MM.1S (cell line): ENCODE data around the gene MANSC1.

ENCODE experiments used
- DNase-seq: peaks from one replicate; pipeline ENCODE4 v3.0.0-alpha.2; 2015
- H2AFZ ChIP-seq: fragments of 300-600 bp; sonication (generic); 2 replicates; pipeline ENCODE4 v1.6.0; 2016; ENCODE audit warnings: antibody characterized with exemption, low read length
- H3F3A ChIP-seq: fragments of 300-600 bp; sonication (generic); 2 replicates; pipeline ENCODE4 v1.6.1; 2016; ENCODE audit warnings: mild to moderate bottlenecking, antibody characterized with exemption, low read length, moderate library complexity, mixed read lengths; ENCODE audit not compliant: insufficient read depth
- H3K27ac ChIP-seq: fragments of 300-600 bp; sonication (generic); 2 replicates; pipeline ENCODE4 v1.5.1; 2016; ENCODE audit warnings: mild to moderate bottlenecking, low read length
- H3K27me3 ChIP-seq: fragments of 300-600 bp; sonication (generic); replicated peaks from 2 replicates; pipeline ENCODE4 v1.6.0; 2016; ENCODE audit warnings: low read length; ENCODE audit not compliant: insufficient read depth
- H3K36me3 ChIP-seq: fragments of 300-600 bp; sonication (generic); replicated peaks from 2 replicates; pipeline ENCODE4 v1.6.1; 2016; ENCODE audit warnings: mild to moderate bottlenecking, low read length, mixed read lengths; ENCODE audit not compliant: insufficient read depth
- H3K4me1 ChIP-seq: fragments of 300-600 bp; sonication (generic); 2 replicates; pipeline ENCODE4 v1.6.1; 2016; ENCODE audit warnings: low read length, mixed read lengths
- H3K4me2 ChIP-seq: fragments of 300-600 bp; sonication (generic); 2 replicates; pipeline ENCODE4 v1.6.0; 2016; ENCODE audit warnings: low read depth, low read length
- H3K4me3 ChIP-seq: fragments of 300-600 bp; sonication (generic); 2 replicates; pipeline ENCODE4 v1.5.1; 2016; ENCODE audit warnings: low read length, mixed read lengths
- H3K79me2 ChIP-seq: fragments of 300-600 bp; sonication (generic); 2 replicates; pipeline ENCODE4 v1.6.1; 2016; ENCODE audit warnings: mixed run types, low read length, mixed read lengths
- H3K9ac ChIP-seq: fragments of 300-600 bp; sonication (generic); 2 replicates; pipeline ENCODE4 v1.6.1; 2016; ENCODE audit warnings: low read length, mixed read lengths
- H3K9me2 ChIP-seq: fragments of 300-600 bp; sonication (generic); replicated peaks from 2 replicates; pipeline ENCODE4 v1.6.1; 2016; ENCODE audit warnings: mild to moderate bottlenecking, low read length, mixed read lengths; ENCODE audit not compliant: insufficient read depth
- H3K9me3 ChIP-seq: fragments of 300-600 bp; sonication (generic); replicated peaks from 2 replicates; pipeline ENCODE4 v1.6.1; 2016; ENCODE audit warnings: mild to moderate bottlenecking, low read length, mixed read lengths; ENCODE audit not compliant: insufficient read depth
- H4K20me1 ChIP-seq: fragments of 300-600 bp; sonication (generic); 2 replicates; pipeline ENCODE4 v1.6.1; 2016; ENCODE audit warnings: mild to moderate bottlenecking, low read length, moderate library complexity, mixed read lengths; ENCODE audit not compliant: insufficient read depth
- CTCF ChIP-seq: fragments of 300-600 bp; sonication (generic); IDR thresholded peaks from 2 replicates; pipeline ENCODE4 v1.5.1; 2016; ENCODE audit warnings: antibody characterized with exemption, low read length, mixed read lengths
- EZH2 ChIP-seq: fragments of 300-600 bp; sonication (generic); optimal IDR thresholded peaks from 2 replicates; pipeline ENCODE3; 2017; ENCODE audit warnings: low read depth, mild to moderate bottlenecking, antibody characterized with exemption, low read length, mixed read lengths
- EZH2phosphoT487 ChIP-seq: fragments of 300-600 bp; sonication (generic); IDR thresholded peaks from 2 replicates; pipeline ENCODE4 v1.6.1; 2018; ENCODE audit warnings: antibody characterized with exemption, low read length

MANSC1 gene

GRCh38 chr12:12302976-12303375, 47.1 kb downstream of the MANSC1 start:
- Histone ChIP-seq H3F3A (no peaks in the 10 kb centered on the region), H3K4me2 (no peak overlapping the region)

GRCh38 chr12:12301122-12301521, 48.9 kb downstream of the MANSC1 start:
- Histone ChIP-seq H3F3A (no peaks in the 10 kb centered on the region), H4K20me1 (no peaks in the 10 kb centered on the region), H3K9me2 (no peaks in the 10 kb centered on the region), H3K9ac (no peak overlapping the region), H3K4me1 (no peaks in the 10 kb centered on the region), H2AFZ (no peak overlapping the region), H3K79me2 (no peaks in the 10 kb centered on the region), H3K27ac (no peak overlapping the region), H3K27me3 (no peaks in the 10 kb centered on the region), H3K36me3 (no peaks in the 10 kb centered on the region), H3K4me3 (no peak overlapping the region), H3K9me3 (no peaks in the 10 kb centered on the region), H3K4me2 (no peak overlapping the region)
- DNase-seq: no peak
- TF ChIP-seq CTCF (no peak), EZH2phosphoT487 (no peak), EZH2 (no peak)

More at GRCh38 chr12:12302976-12303375, 47.1 kb downstream of the MANSC1 start:
- H2AFZ ChIP-seq: no peak overlapping the region
- no peaks in the 10 kb centered on the region for H3K9me2 ChIP-seq
- no peak overlapping the region for H3K27ac ChIP-seq
- no peak overlapping the region for H3K9ac ChIP-seq
- H4K20me1 ChIP-seq: no peaks in the 10 kb centered on the region
- no peaks in the 10 kb centered on the region for H3K27me3 ChIP-seq
- no peaks in the 10 kb centered on the region for H3K9me3 ChIP-seq
- no peak for TF ChIP-seq CTCF
- TF ChIP-seq EZH2: no peak
- no peak for TF ChIP-seq EZH2phosphoT487
- DNase-seq: no peak
- no peak overlapping the region for H3K4me3 ChIP-seq
- H3K79me2 ChIP-seq: no peaks in the 10 kb centered on the region
- H3K4me1 ChIP-seq: no peaks in the 10 kb centered on the region
- H3K36me3 ChIP-seq: no peaks in the 10 kb centered on the region

- Histone ChIP-seq H3K4me2 (no peak overlapping the region), H3K4me3 (no peak overlapping the region), H3K79me2 (no peaks in the 10 kb centered on the region), H3K36me3 (no peaks in the 10 kb centered on the region), H3K9me2 (no peaks in the 10 kb centered on the region), H3K27me3 (no peaks in the 10 kb centered on the region), H3K9ac (no peak overlapping the region), H2AFZ (no peak overlapping the region), H4K20me1 (no peaks in the 10 kb centered on the region), H3F3A (no peaks in the 10 kb centered on the region), H3K9me3 (no peaks in the 10 kb centered on the region), H3K4me1 (no peaks in the 10 kb centered on the region), H3K27ac (no peak overlapping the region)
- no peak for DNase-seq
- TF ChIP-seq EZH2 (no peak), CTCF (no peak), EZH2phosphoT487 (no peak)
Observed at GRCh38 chr12:12297201-12297830, 52.7 kb downstream of the MANSC1 start.
